ENCODE results near the gene RANBP3. TPM values are rescaled to one million over a fixed set of nuclear protein-coding genes. Genes with fewer than 3 reads are reported as not detected.
A peak's percentile ranks its signal among the peaks of the same experiment; 100 is the strongest.

Gene RANBP3
- total and polyA plus RNA-seq, 7 experiments from 2014 or later = 7.0 to 104 (median 92.0) TPM

DNA sequence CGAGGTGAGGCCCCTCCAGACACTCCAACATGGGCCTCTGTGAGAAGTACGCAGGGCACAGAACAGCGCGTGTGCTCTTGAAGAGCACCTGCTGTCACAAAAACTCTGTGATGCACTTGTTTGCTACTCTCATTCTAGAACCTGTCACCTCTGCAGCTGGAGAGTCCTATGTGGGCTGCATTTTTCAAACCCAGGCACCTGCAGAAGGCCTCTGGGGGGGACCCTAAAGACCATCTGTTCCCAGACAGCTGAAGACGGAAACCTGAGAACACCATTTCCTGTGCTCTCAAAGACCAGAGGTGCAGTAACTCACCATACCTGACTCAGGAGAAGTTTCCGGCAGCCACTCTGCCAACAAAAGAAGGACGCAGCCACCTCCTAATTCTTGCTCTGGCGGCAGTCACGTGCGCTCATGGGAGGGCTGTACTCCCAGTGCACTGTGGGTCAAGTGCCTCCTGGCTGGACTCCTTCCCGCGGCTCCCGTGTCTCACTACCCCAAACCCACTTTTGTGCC, 28.1 kb downstream of the RANBP3 start:
- DNase-seq (peak in 7 of 9 donors; percentile 38 to 58 (median 55)), ATAC-seq (peak; percentile 47)
- Histone ChIP-seq H3K36me3 (ENCODE audit: control insufficient read depth in 2 of 3, insufficient read depth in 3 of 3, low read length in 3 of 3) (peaks cover 0 to 8% (median 0%) of the 10 kb centered on the region in 3 experiments), H3K27me3 (ENCODE audit: control insufficient read depth in 2 of 2, insufficient read depth in 2 of 2, low read length in 2 of 2) (no peaks in the 10 kb centered on the region), H3K4me1 (ENCODE audit: control insufficient read depth in 2 of 2, insufficient read depth in 2 of 2, low read length in 2 of 2) (peaks cover 32 to 81% of the 10 kb centered on the region in 2 donors), H3K27ac (ENCODE audit: low read depth, low read length) (peak overlapping the region; percentile 71), H3K9me3 (ENCODE audit: control insufficient read depth in 2 of 3, low read length in 3 of 3) (no peaks in the 10 kb centered on the region), H3K4me3 (ENCODE audit: low read length) (peak overlapping the region; percentile 43)
- Mint-ChIP-seq H3K4me3 (peak overlapping the region; percentile 71 to 85 (median 81)), H3K27ac (peak overlapping the region; percentile 86 to 99 (median 93)), H3K4me1 (peaks cover 78 to 100% (median 95%) of the 10 kb centered on the region in 7 donors), H3K27me3 (no peaks in the 10 kb centered on the region), H3K36me3 (peaks cover 0 to 11% (median 4%) of the 10 kb centered on the region in 5 donors), H3K9me3 (peaks cover 0 to 6% (median 0%) of the 10 kb centered on the region in 11 donors)
- ChIA-PET POLR2A (interaction anchor here (1.7 to 7.1 kb wide), 7 partner anchors 11 to 46 kb away, joined by 4 to 89 read pairs (median 13); partner anchors contain the start of genes NDUFA11 and VMAC), CTCF (interaction anchor here (1.5 to 3.8 kb wide), 3 partner anchors 12 to 46 kb away, joined by 4 to 21 read pairs (median 16); no protein-coding TSS in a partner anchor)
- intact Hi-C loops (cut with micrococcal nuclease) = loop anchor here (1.0 to 2.0 kb wide), 5 partner anchors 12 to 45 kb away; partner anchors contain the start of genes RANBP3 (in 1 of the 2) and VMAC (in 1 of the 2)

DNA sequence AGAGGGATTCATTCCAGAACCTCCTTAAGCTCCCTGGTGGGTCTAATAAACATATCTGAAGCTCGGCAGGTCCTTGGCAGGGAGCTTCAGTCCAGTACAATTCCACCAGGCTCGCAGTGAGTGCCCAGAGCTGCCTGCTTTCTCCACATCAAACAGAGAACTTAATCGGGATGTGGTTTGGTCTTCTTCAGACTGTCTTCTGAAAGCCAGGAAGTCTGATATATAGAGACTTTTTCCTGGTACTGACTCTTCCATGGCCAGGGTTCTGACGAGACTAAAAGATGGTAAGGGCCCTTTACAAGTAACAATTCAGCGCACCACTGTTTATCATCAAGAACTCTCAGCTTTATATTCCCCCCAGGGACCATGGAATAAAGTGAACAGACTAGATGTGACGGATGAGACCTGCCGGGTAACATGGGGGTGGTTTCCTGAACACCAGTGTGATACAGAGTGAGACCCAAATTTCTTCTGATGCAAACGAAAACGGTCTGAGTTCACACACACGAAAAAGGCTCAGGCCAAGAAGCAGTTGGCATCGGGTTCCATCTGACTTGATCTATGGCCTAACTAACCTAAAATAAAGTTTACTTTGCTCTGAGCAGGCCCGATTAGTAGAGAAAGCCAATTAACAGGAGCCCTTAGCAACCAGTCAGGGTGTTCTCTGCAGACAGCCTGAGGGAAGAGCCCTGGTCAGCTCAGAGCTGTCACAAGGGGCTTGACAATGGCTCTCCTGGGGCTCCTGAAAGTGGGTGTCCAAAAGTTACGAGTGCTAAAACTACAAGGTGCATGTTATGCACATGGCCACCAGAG, 29.0 kb downstream of the RANBP3 start:
- peaks cover 72 to 95% (median 89%) of the 10 kb centered on the region in 7 donors for H3K4me1 Mint-ChIP-seq
- peaks cover 0 to 8% (median 0%) of the 10 kb centered on the region in 3 experiments for H3K36me3 ChIP-seq (ENCODE audit: control insufficient read depth in 2 of 3, insufficient read depth in 3 of 3, low read length in 3 of 3)
- no peak for ATAC-seq
- H3K9me3 ChIP-seq (ENCODE audit: control insufficient read depth in 2 of 3, low read length in 3 of 3) = no peaks in the 10 kb centered on the region
- H3K4me3 ChIP-seq (ENCODE audit: low read length) = peak overlapping the region; percentile 12
- H3K4me1 ChIP-seq (ENCODE audit: control insufficient read depth in 2 of 2, insufficient read depth in 2 of 2, low read length in 2 of 2) = peaks cover 32 to 73% of the 10 kb centered on the region in 2 donors
- peak overlapping the region; percentile 71 for H3K27ac ChIP-seq (ENCODE audit: low read depth, low read length)
- peaks cover 0 to 6% (median 0%) of the 10 kb centered on the region in 11 donors for H3K9me3 Mint-ChIP-seq
- H3K27me3 Mint-ChIP-seq = no peaks in the 10 kb centered on the region
- intact Hi-C loops (cut with micrococcal nuclease) = loop anchor here in 1 of 2 donors (2.0 kb wide), 1 partner anchor 14 kb away; no protein-coding TSS in a partner anchor
- H3K36me3 Mint-ChIP-seq = peaks cover 0 to 11% (median 4%) of the 10 kb centered on the region in 5 donors
- CTCF ChIA-PET = interaction anchor here (0.9 to 3.6 kb wide), 5 partner anchors 14 to 74 kb away, joined by 3 to 21 read pairs (median 4); no protein-coding TSS in a partner anchor
- peak overlapping the region; percentile 86 to 99 (median 93) for H3K27ac Mint-ChIP-seq
- H3K27me3 ChIP-seq (ENCODE audit: control insufficient read depth in 2 of 2, insufficient read depth in 2 of 2, low read length in 2 of 2) = no peaks in the 10 kb centered on the region
- POLR2A ChIA-PET = interaction anchor here (0.9 to 7.1 kb wide), 9 partner anchors 8 to 45 kb away, joined by 4 to 89 read pairs (median 6); partner anchors contain the start of genes NDUFA11 and VMAC
- peak overlapping the region; percentile 69 to 84 (median 81) for H3K4me3 Mint-ChIP-seq
- DNase-seq = peak in 4 of 9 donors; percentile 11 to 26 (median 20)

DNA sequence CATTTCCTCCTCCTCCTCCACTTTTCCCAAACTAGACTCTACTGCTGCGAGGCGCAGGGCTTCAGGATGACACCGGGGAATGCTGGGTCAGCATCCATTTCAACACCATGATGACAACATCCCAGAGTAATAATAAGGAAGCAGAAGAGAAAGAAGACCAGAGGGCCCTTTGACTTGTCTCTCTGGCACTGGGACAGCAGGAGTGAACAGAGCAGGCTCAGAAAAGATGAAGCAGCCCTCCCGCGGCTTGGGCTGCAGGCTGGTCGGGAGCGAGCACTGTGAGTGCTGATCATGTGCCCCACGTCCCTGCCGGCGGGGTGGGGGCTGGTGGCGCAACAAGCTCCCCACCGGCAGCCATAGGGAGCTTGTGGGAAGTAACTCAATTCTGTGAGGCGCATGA, 30.5 kb downstream of the RANBP3 start:
- Histone ChIP-seq H3K27ac (ENCODE audit: low read depth, low read length) (no peak overlapping the region), H3K4me1 (ENCODE audit: control insufficient read depth in 2 of 2, insufficient read depth in 2 of 2, low read length in 2 of 2) (peaks cover 28 to 59% of the 10 kb centered on the region in 2 donors), H3K36me3 (ENCODE audit: control insufficient read depth in 2 of 3, insufficient read depth in 3 of 3, low read length in 3 of 3) (peaks cover 0 to 8% (median 0%) of the 10 kb centered on the region in 3 experiments), H3K4me3 (ENCODE audit: low read length) (no peak overlapping the region), H3K9me3 (ENCODE audit: control insufficient read depth in 2 of 3, low read length in 3 of 3) (no peaks in the 10 kb centered on the region), H3K27me3 (ENCODE audit: control insufficient read depth in 2 of 2, insufficient read depth in 2 of 2, low read length in 2 of 2) (no peaks in the 10 kb centered on the region)
- Mint-ChIP-seq H3K27ac (peak overlapping the region in 7 of 9 donors; percentile 64 to 99 (median 89)), H3K9me3 (no peaks in the 10 kb centered on the region), H3K36me3 (peaks cover 0 to 11% (median 4%) of the 10 kb centered on the region in 5 donors), H3K4me3 (peak overlapping the region in 9 of 10 donors; percentile 16 to 82 (median 60)), H3K4me1 (peaks cover 57 to 88% (median 77%) of the 10 kb centered on the region in 7 donors), H3K27me3 (no peaks in the 10 kb centered on the region)
- ATAC-seq (peak; percentile 68), DNase-seq (no peak)
- POLR2A ChIA-PET = interaction anchor here (1.8 to 7.1 kb wide), 3 partner anchors 10 to 43 kb away, joined by 6 to 89 read pairs (median 11); partner anchors contain the start of genes NDUFA11 and VMAC
- intact Hi-C loops (cut with micrococcal nuclease) = no loop called here
- CTCF ChIA-PET = interaction anchor here (1.8 to 3.6 kb wide), 2 partner anchors 20 to 75 kb away, joined by 6 to 21 read pairs; no protein-coding TSS in a partner anchor

DNA sequence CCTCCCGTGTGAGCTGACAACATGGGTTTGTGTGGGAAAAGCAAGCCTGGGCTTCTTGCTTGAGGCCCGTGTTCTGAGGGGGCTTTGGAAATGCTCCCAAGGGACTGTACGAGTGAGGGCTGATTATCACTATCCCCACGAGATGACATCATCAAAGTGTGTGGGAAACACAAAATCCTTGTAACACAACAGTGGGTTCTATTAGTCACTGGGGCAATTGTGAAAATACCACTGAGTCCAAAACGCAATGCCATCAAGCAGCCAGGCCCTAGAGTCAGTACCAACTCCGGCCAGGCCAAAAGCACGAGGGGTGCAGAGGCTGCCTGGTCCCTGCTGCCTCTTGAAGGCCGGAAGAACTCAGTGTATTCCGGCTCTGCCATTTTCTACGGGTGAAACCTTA, 34.3 kb downstream of the RANBP3 start:
- Histone ChIP-seq H3K27me3 (ENCODE audit: control insufficient read depth in 2 of 2, insufficient read depth in 2 of 2, low read length in 2 of 2) (no peaks in the 10 kb centered on the region), H3K4me3 (ENCODE audit: low read length) (no peak overlapping the region), H3K27ac (ENCODE audit: low read depth, low read length) (no peak overlapping the region), H3K4me1 (ENCODE audit: control insufficient read depth in 2 of 2, insufficient read depth in 2 of 2, low read length in 2 of 2) (peaks cover 9 to 21% of the 10 kb centered on the region in 2 donors), H3K9me3 (ENCODE audit: control insufficient read depth in 2 of 3, low read length in 3 of 3) (no peaks in the 10 kb centered on the region), H3K36me3 (ENCODE audit: control insufficient read depth in 2 of 3, insufficient read depth in 3 of 3, low read length in 3 of 3) (peaks cover 0 to 38% (median 8%) of the 10 kb centered on the region in 3 experiments)
- Mint-ChIP-seq H3K27ac (peak overlapping the region in 2 of 9 donors; percentile 38 to 56), H3K36me3 (peaks cover 0 to 21% (median 0%) of the 10 kb centered on the region in 5 donors), H3K27me3 (no peaks in the 10 kb centered on the region), H3K9me3 (no peaks in the 10 kb centered on the region), H3K4me1 (peaks cover 21 to 59% (median 40%) of the 10 kb centered on the region in 7 donors), H3K4me3 (no peak overlapping the region)
- ChIA-PET POLR2A (no interaction called here), CTCF (no interaction called here)
- intact Hi-C loops (cut with micrococcal nuclease) = no loop called here
- DNase-seq (no peak), ATAC-seq (no peak)

DNA sequence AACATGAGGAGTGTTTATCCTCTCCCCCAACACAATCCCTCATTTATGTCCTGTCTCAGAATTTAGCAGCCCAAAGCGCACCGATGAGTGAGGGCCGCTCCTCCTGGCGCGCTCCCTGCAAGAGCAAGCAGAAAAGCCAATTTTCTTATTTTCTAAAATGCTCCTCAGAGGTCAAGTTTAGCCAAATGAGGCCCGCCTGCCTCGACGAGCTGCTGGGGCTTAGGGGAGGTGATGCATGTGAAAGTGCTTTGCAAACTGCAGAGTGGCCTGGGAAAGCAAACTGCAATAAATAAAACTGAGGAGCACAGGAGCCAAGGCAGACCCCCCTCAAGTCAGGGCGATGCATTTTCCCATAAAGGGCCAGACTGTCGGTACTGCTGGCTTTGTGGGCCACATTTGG, 34.9 kb downstream of the RANBP3 start:
- POLR2A ChIA-PET = no interaction called here
- DNase-seq (no peak), ATAC-seq (no peak)
- Mint-ChIP-seq H3K27ac (peak overlapping the region in 1 of 9 donors; percentile 42), H3K36me3 (peaks cover 0 to 21% (median 0%) of the 10 kb centered on the region in 5 donors), H3K4me1 (peaks cover 17 to 54% (median 36%) of the 10 kb centered on the region in 7 donors), H3K27me3 (no peaks in the 10 kb centered on the region), H3K9me3 (no peaks in the 10 kb centered on the region), H3K4me3 (no peak overlapping the region)
- H3K27ac ChIP-seq (ENCODE audit: low read depth, low read length) = no peak overlapping the region
- H3K27me3 ChIP-seq (ENCODE audit: control insufficient read depth in 2 of 2, insufficient read depth in 2 of 2, low read length in 2 of 2) = no peaks in the 10 kb centered on the region
- no peaks in the 10 kb centered on the region for H3K9me3 ChIP-seq (ENCODE audit: control insufficient read depth in 2 of 3, low read length in 3 of 3)
- CTCF ChIA-PET = no interaction called here
- intact Hi-C loops (cut with micrococcal nuclease) = no loop called here
- H3K36me3 ChIP-seq (ENCODE audit: control insufficient read depth in 2 of 3, insufficient read depth in 3 of 3, low read length in 3 of 3) = peaks cover 0 to 43% (median 8%) of the 10 kb centered on the region in 3 experiments
- H3K4me1 ChIP-seq (ENCODE audit: control insufficient read depth in 2 of 2, insufficient read depth in 2 of 2, low read length in 2 of 2) = peaks cover 3 to 16% of the 10 kb centered on the region in 2 donors
- H3K4me3 ChIP-seq (ENCODE audit: low read length) = no peak overlapping the region

DNA sequence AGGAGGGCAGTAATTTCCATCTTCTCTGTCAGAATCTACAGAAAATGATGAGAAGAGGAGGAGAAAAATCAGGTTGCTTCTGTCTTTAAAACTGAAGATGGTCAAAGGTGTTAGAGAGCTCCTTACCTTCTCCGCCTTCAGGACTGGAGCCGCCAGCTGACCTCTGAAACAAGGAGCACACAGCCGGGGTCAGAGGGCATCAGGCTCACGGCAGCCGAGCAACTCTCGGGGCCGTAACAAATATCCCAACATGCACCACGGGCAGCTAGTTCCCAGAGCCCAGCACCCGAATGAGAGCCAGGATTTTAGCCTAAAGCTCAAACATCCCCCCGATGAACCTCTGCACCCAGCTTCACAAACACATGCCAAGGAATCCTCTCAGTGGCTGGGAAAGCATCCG, 36.3 kb downstream of the RANBP3 start:
- ChIA-PET CTCF (no interaction called here), POLR2A (no interaction called here)
- H3K9me3 ChIP-seq (ENCODE audit: control insufficient read depth in 2 of 3, low read length in 3 of 3) = no peaks in the 10 kb centered on the region
- no peaks in the 10 kb centered on the region for H3K27me3 ChIP-seq (ENCODE audit: control insufficient read depth in 2 of 2, insufficient read depth in 2 of 2, low read length in 2 of 2)
- H3K9me3 Mint-ChIP-seq = no peaks in the 10 kb centered on the region
- peaks cover 0 to 56% (median 8%) of the 10 kb centered on the region in 3 experiments for H3K36me3 ChIP-seq (ENCODE audit: control insufficient read depth in 2 of 3, insufficient read depth in 3 of 3, low read length in 3 of 3)
- ATAC-seq (no peak), DNase-seq (no peak)
- H3K4me3 ChIP-seq (ENCODE audit: low read length) = no peak overlapping the region
- intact Hi-C loops (cut with micrococcal nuclease) = no loop called here
- H3K27ac Mint-ChIP-seq = peak overlapping the region in 1 of 9 donors; percentile 9
- no peak overlapping the region for H3K27ac ChIP-seq (ENCODE audit: low read depth, low read length)
- H3K4me1 ChIP-seq (ENCODE audit: control insufficient read depth in 2 of 2, insufficient read depth in 2 of 2, low read length in 2 of 2) = peaks cover 0 to 2% of the 10 kb centered on the region in 2 donors
- no peak overlapping the region for H3K4me3 Mint-ChIP-seq
- H3K36me3 Mint-ChIP-seq = peaks cover 0 to 25% (median 3%) of the 10 kb centered on the region in 5 donors
- H3K4me1 Mint-ChIP-seq = peaks cover 8 to 40% (median 26%) of the 10 kb centered on the region in 7 donors
- H3K27me3 Mint-ChIP-seq = no peaks in the 10 kb centered on the region

Data from naive thymus-derived CD4-positive, alpha-beta T cell (primary cell).